ENCODE data around the gene NRXN3.

Gene NRXN3

GRCh38 chr14:78851189-78851588 lies 681.0 kb downstream of the NRXN3 start:
- no peaks in the 10 kb centered on the region for H3K27me3 Mint-ChIP-seq (ENCODE audit: low read depth)
- no peaks in the 10 kb centered on the region for H3K36me3 Mint-ChIP-seq (ENCODE audit: low read depth)
- no peak overlapping the region for H3K4me3 Mint-ChIP-seq
- no peak overlapping the region for H3K27ac Mint-ChIP-seq
- no peaks in the 10 kb centered on the region for H3K9me3 Mint-ChIP-seq
- no peaks in the 10 kb centered on the region for H3K4me1 Mint-ChIP-seq (ENCODE audit: low read depth)

GRCh38 chr14:78852040-78852439 lies 681.9 kb downstream of the NRXN3 start:
- Mint-ChIP-seq H3K4me1 (ENCODE audit: low read depth) (no peaks in the 10 kb centered on the region), H3K27ac (no peak overlapping the region), H3K4me3 (no peak overlapping the region), H3K36me3 (ENCODE audit: low read depth) (no peaks in the 10 kb centered on the region), H3K9me3 (no peaks in the 10 kb centered on the region), H3K27me3 (ENCODE audit: low read depth) (no peaks in the 10 kb centered on the region)

GRCh38 chr14:78857974-78858373 lies 687.8 kb downstream of the NRXN3 start:
- Mint-ChIP-seq H3K27ac (no peak overlapping the region), H3K4me1 (ENCODE audit: low read depth) (no peaks in the 10 kb centered on the region)

GRCh38 chr14:78863143-78863542 lies 693.0 kb downstream of the NRXN3 start:
- Mint-ChIP-seq H3K27ac (no peak overlapping the region), H3K4me1 (ENCODE audit: low read depth) (no peaks in the 10 kb centered on the region), H3K27me3 (ENCODE audit: low read depth) (no peaks in the 10 kb centered on the region), H3K4me3 (no peak overlapping the region), H3K9me3 (no peaks in the 10 kb centered on the region), H3K36me3 (ENCODE audit: low read depth) (no peaks in the 10 kb centered on the region)

More at GRCh38 chr14:78857974-78858373, 687.8 kb downstream of the NRXN3 start:
- Mint-ChIP-seq H3K4me3 (no peak overlapping the region), H3K9me3 (no peaks in the 10 kb centered on the region), H3K27me3 (ENCODE audit: low read depth) (no peaks in the 10 kb centered on the region), H3K36me3 (ENCODE audit: low read depth) (no peaks in the 10 kb centered on the region)

- H3K27ac Mint-ChIP-seq, result no peak overlapping the region
- no peaks in the 10 kb centered on the region for H3K9me3 Mint-ChIP-seq
- no peaks in the 10 kb centered on the region for H3K36me3 Mint-ChIP-seq (ENCODE audit: low read depth)
- no peak overlapping the region for H3K4me3 Mint-ChIP-seq
- H3K27me3 Mint-ChIP-seq (ENCODE audit: low read depth), result no peaks in the 10 kb centered on the region
- no peaks in the 10 kb centered on the region for H3K4me1 Mint-ChIP-seq (ENCODE audit: low read depth)
These were observed 702.7 kb downstream of the NRXN3 start for GRCh38 chr14:78872837-78873236.

- Mint-ChIP-seq H3K27ac (no peak overlapping the region), H3K27me3 (ENCODE audit: low read depth) (no peaks in the 10 kb centered on the region), H3K9me3 (no peaks in the 10 kb centered on the region), H3K4me3 (no peak overlapping the region), H3K4me1 (ENCODE audit: low read depth) (no peaks in the 10 kb centered on the region), H3K36me3 (ENCODE audit: low read depth) (no peaks in the 10 kb centered on the region)
These were observed 703.4 kb downstream of the NRXN3 start for GRCh38 chr14:78873581-78873980.

GRCh38 chr14:78875049-78875448 lies 704.9 kb downstream of the NRXN3 start:
- Mint-ChIP-seq H3K27me3 (ENCODE audit: low read depth) (no peaks in the 10 kb centered on the region), H3K27ac (no peak overlapping the region), H3K4me1 (ENCODE audit: low read depth) (no peaks in the 10 kb centered on the region), H3K36me3 (ENCODE audit: low read depth) (no peaks in the 10 kb centered on the region), H3K4me3 (no peak overlapping the region), H3K9me3 (no peaks in the 10 kb centered on the region)

GRCh38 chr14:78885884-78886283 lies 715.7 kb downstream of the NRXN3 start:
- no peak overlapping the region for H3K4me3 Mint-ChIP-seq
- peaks cover 5% of the 10 kb centered on the region for H3K9me3 Mint-ChIP-seq
- no peaks in the 10 kb centered on the region for H3K4me1 Mint-ChIP-seq (ENCODE audit: low read depth)
- H3K27ac Mint-ChIP-seq, result no peak overlapping the region
- H3K27me3 Mint-ChIP-seq (ENCODE audit: low read depth), result no peaks in the 10 kb centered on the region
- H3K36me3 Mint-ChIP-seq (ENCODE audit: low read depth), result no peaks in the 10 kb centered on the region

GRCh38 chr14:78897443-78897842 lies 727.3 kb downstream of the NRXN3 start:
- Mint-ChIP-seq H3K9me3 (no peaks in the 10 kb centered on the region), H3K4me1 (ENCODE audit: low read depth) (no peaks in the 10 kb centered on the region), H3K36me3 (ENCODE audit: low read depth) (no peaks in the 10 kb centered on the region), H3K27me3 (ENCODE audit: low read depth) (no peaks in the 10 kb centered on the region), H3K27ac (no peak overlapping the region), H3K4me3 (no peak overlapping the region)

GRCh38 chr14:78902010-78902623 lies 731.9 kb downstream of the NRXN3 start:
- H3K27ac Mint-ChIP-seq, result no peak overlapping the region
- H3K4me1 Mint-ChIP-seq (ENCODE audit: low read depth), result no peaks in the 10 kb centered on the region
- H3K36me3 Mint-ChIP-seq (ENCODE audit: low read depth), result no peaks in the 10 kb centered on the region
- H3K9me3 Mint-ChIP-seq, result no peaks in the 10 kb centered on the region
- H3K4me3 Mint-ChIP-seq, result no peak overlapping the region
- H3K27me3 Mint-ChIP-seq (ENCODE audit: low read depth), result no peaks in the 10 kb centered on the region

GRCh38 chr14:78904094-78904493 lies 733.9 kb downstream of the NRXN3 start:
- Mint-ChIP-seq H3K4me3 (no peak overlapping the region), H3K27ac (no peak overlapping the region), H3K36me3 (ENCODE audit: low read depth) (no peaks in the 10 kb centered on the region), H3K9me3 (no peaks in the 10 kb centered on the region), H3K27me3 (ENCODE audit: low read depth) (no peaks in the 10 kb centered on the region), H3K4me1 (ENCODE audit: low read depth) (no peaks in the 10 kb centered on the region)

- Mint-ChIP-seq H3K4me1 (ENCODE audit: low read depth) (no peaks in the 10 kb centered on the region), H3K4me3 (no peak overlapping the region), H3K36me3 (ENCODE audit: low read depth) (no peaks in the 10 kb centered on the region), H3K9me3 (no peaks in the 10 kb centered on the region), H3K27me3 (ENCODE audit: low read depth) (no peaks in the 10 kb centered on the region), H3K27ac (no peak overlapping the region)
These were observed 747.3 kb downstream of the NRXN3 start for GRCh38 chr14:78917462-78917861.

GRCh38 chr14:78921856-78922255 lies 751.7 kb downstream of the NRXN3 start:
- Mint-ChIP-seq H3K27ac (no peak overlapping the region), H3K9me3 (no peaks in the 10 kb centered on the region), H3K36me3 (ENCODE audit: low read depth) (no peaks in the 10 kb centered on the region), H3K4me3 (no peak overlapping the region), H3K27me3 (ENCODE audit: low read depth) (no peaks in the 10 kb centered on the region), H3K4me1 (ENCODE audit: low read depth) (no peaks in the 10 kb centered on the region)

- no peaks in the 10 kb centered on the region for H3K36me3 Mint-ChIP-seq (ENCODE audit: low read depth)
- peaks cover 9% of the 10 kb centered on the region for H3K9me3 Mint-ChIP-seq
- no peak overlapping the region for H3K27ac Mint-ChIP-seq
- no peaks in the 10 kb centered on the region for H3K4me1 Mint-ChIP-seq (ENCODE audit: low read depth)
- H3K27me3 Mint-ChIP-seq (ENCODE audit: low read depth), result no peaks in the 10 kb centered on the region
- no peak overlapping the region for H3K4me3 Mint-ChIP-seq
These were observed 757.1 kb downstream of the NRXN3 start for GRCh38 chr14:78927261-78927660.

- H3K4me1 Mint-ChIP-seq (ENCODE audit: low read depth), result no peaks in the 10 kb centered on the region
- peaks cover 9% of the 10 kb centered on the region for H3K9me3 Mint-ChIP-seq
- no peak overlapping the region for H3K27ac Mint-ChIP-seq
- no peak overlapping the region for H3K4me3 Mint-ChIP-seq
- H3K36me3 Mint-ChIP-seq (ENCODE audit: low read depth), result no peaks in the 10 kb centered on the region
- no peaks in the 10 kb centered on the region for H3K27me3 Mint-ChIP-seq (ENCODE audit: low read depth)
These were observed 763.0 kb downstream of the NRXN3 start for GRCh38 chr14:78933166-78933565.
